IMR-90 (cell line): ENCODE measurements around the gene SNED1. TPM values are rescaled to one million over a fixed set of nuclear protein-coding genes. Genes with fewer than 3 reads are reported as not detected.

Experiments used
- ATAC-seq: fragments of 200-7000 bp; cut with Tn5 transposase; 2 replicates; pipeline ENCODE4 v1.9.1; 2020; ENCODE audit warnings: low read depth, mild to moderate bottlenecking, moderate library complexity
- BruUV-seq: library from RNA; stranded (reverse); fragments of 400-500 nt; replicated peaks from 2 replicates; lab custom pipeline; 2021; lab: Mats Ljungman, UMichigan
- CTCF ChIA-PET: fragments of 300-600 bp; formaldehyde crosslinking; extraction: SDS; loops from one replicate; lab custom pipeline; 2021; ENCODE audit warnings: antibody characterized with exemption; lab: Yijun Ruan, JAX
- POLR2A ChIA-PET: fragments of 300-600 bp; sonication (Branson Sonifier 250); formaldehyde crosslinking; loops from one replicate; lab custom pipeline; 2022; ENCODE audit warnings: antibody characterized with exemption; ENCODE audit not compliant: unreplicated experiment; lab: Charles Lee
- DNase-seq: peaks from one replicate; pipeline ENCODE4 v3.0.0; 2013
- H2AFZ ChIP-seq: replicated peaks from 2 replicates; pipeline ENCODE3; 2013; ENCODE audit warnings: low read length, mild to moderate bottlenecking; ENCODE audit not compliant: poor library complexity
- H2AK5ac ChIP-seq: 2 replicates; pipeline ENCODE4 v1.6.1; 2013; ENCODE audit warnings: low read depth, low read length, inconsistent platforms
- H2AK9ac ChIP-seq: replicated peaks from 2 replicates; pipeline ENCODE3; 2013; ENCODE audit warnings: mild to moderate bottlenecking, low read depth, low read length, moderate library complexity; ENCODE audit not compliant: poor library complexity
- H2BK120ac ChIP-seq: 2 replicates; pipeline ENCODE4 v1.6.1; 2013; ENCODE audit warnings: low read depth, low read length, inconsistent platforms
- H2BK15ac ChIP-seq: 3 replicates; pipeline ENCODE4 v1.6.1; 2013; ENCODE audit warnings: low read depth, low read length, inconsistent platforms
- H2BK20ac ChIP-seq: 2 replicates; pipeline ENCODE4 v1.6.1; 2013; ENCODE audit warnings: low read depth, mild to moderate bottlenecking, inconsistent platforms, low read length, moderate library complexity
- H2BK5ac ChIP-seq: 2 replicates; pipeline ENCODE4 v1.6.1; 2013; ENCODE audit warnings: mild to moderate bottlenecking, low read depth, low read length, inconsistent platforms; ENCODE audit not compliant: poor library complexity, severe bottlenecking
- H3K14ac ChIP-seq: replicated peaks from 2 replicates; pipeline ENCODE4 v1.6.1; 2013; ENCODE audit warnings: low read depth, low read length, inconsistent platforms
- H3K18ac ChIP-seq: 2 replicates; pipeline ENCODE4 v1.6.1; 2013; ENCODE audit warnings: low read depth, low read length, control low read depth
- H3K23ac ChIP-seq: 2 replicates; pipeline ENCODE4 v1.6.1; 2013; ENCODE audit warnings: low read depth, low read length, inconsistent platforms
- H3K27ac ChIP-seq: 2 replicates; pipeline ENCODE4 v1.5.1; 2013; ENCODE audit warnings: mild to moderate bottlenecking, control low read depth, low read length; ENCODE audit not compliant: insufficient read depth
- H3K27me3 ChIP-seq: 2 replicates; pipeline ENCODE4 v1.6.1; 2013; ENCODE audit warnings: low read length; ENCODE audit not compliant: control insufficient read depth, insufficient read depth
- H3K36me3 ChIP-seq: 2 replicates; pipeline ENCODE4 v1.6.1; 2013; ENCODE audit warnings: low read length, mixed read lengths; ENCODE audit not compliant: control insufficient read depth, insufficient read depth
- H3K4ac ChIP-seq: 2 replicates; pipeline ENCODE4 v1.6.1; 2013; ENCODE audit warnings: low read depth, low read length, inconsistent platforms
- H3K4me1 ChIP-seq: 2 replicates; pipeline ENCODE4 v1.6.1; 2013; ENCODE audit warnings: low read length, mixed read lengths; ENCODE audit not compliant: control insufficient read depth, insufficient read depth
- H3K4me2 ChIP-seq: 2 replicates; pipeline ENCODE4 v1.6.1; 2013; ENCODE audit warnings: low read depth, mild to moderate bottlenecking, control low read depth, low read length, moderate library complexity
- H3K4me3 ChIP-seq: 2 replicates; pipeline ENCODE4 v1.5.1; 2013; ENCODE audit warnings: low read depth, mild to moderate bottlenecking, control low read depth, low read length, moderate library complexity; ENCODE audit not compliant: insufficient read depth
- H3K56ac ChIP-seq: 2 replicates; pipeline ENCODE4 v1.6.1; 2013; ENCODE audit warnings: low read length, inconsistent platforms; ENCODE audit not compliant: insufficient read depth; ENCODE audit errors: extremely low read depth
- H3K79me1 ChIP-seq, 2 experiments: 2 replicates each; pipeline ENCODE4 v1.6.1; 2013; ENCODE audit warnings: low read length in 2 of 2, inconsistent platforms in 1 of 2, low read depth in 1 of 2
- H3K9ac ChIP-seq: 2 replicates; pipeline ENCODE4 v1.6.1; 2013; ENCODE audit warnings: low read depth, low read length, control low read depth
- H3K9me1 ChIP-seq: 2 replicates; pipeline ENCODE4 v1.6.1; 2013; ENCODE audit warnings: low read length, inconsistent platforms; ENCODE audit not compliant: insufficient read depth
- H3K9me3 ChIP-seq: 2 replicates; pipeline ENCODE4 v1.6.1; 2013; ENCODE audit warnings: low read length; ENCODE audit not compliant: control insufficient read depth, insufficient read depth
- H4K20me1 ChIP-seq: 2 replicates; pipeline ENCODE4 v1.6.1; 2013; ENCODE audit warnings: low read length, inconsistent platforms; ENCODE audit not compliant: insufficient read depth
- H4K5ac ChIP-seq: 2 replicates; pipeline ENCODE4 v1.6.1; 2013; ENCODE audit warnings: mild to moderate bottlenecking, low read depth, low read length, control low read depth
- H4K8ac ChIP-seq, 2 experiments: 2 replicates each; pipeline ENCODE4 v1.6.1; 2013; ENCODE audit warnings: low read depth in 2 of 2, low read length in 2 of 2, control low read depth in 1 of 2, inconsistent platforms in 1 of 2
- H4K91ac ChIP-seq: 2 replicates; pipeline ENCODE4 v1.6.1; 2013; ENCODE audit warnings: low read depth, low read length, inconsistent platforms; ENCODE audit not compliant: insufficient read depth
- BHLHE40 ChIP-seq: fragments of 150-350 bp; IDR thresholded peaks from 2 replicates; pipeline ENCODE4 v1.6.1; 2016; ENCODE audit warnings: mild to moderate bottlenecking, low read depth, low read length
- CHD1 ChIP-seq: IDR thresholded peaks from 2 replicates; pipeline ENCODE4 v1.6.1; 2012; ENCODE audit warnings: low read depth, low read length, improper control_type of control experiment
- CTCF ChIP-seq: conservative IDR thresholded peaks from 2 replicates; pipeline ENCODE4 v1.5.1; 2012; ENCODE audit warnings: mild to moderate bottlenecking, low read depth, low read length, improper control_type of control experiment
- ELK1 ChIP-seq: fragments of 150-350 bp; IDR thresholded peaks from 2 replicates; pipeline ENCODE4 v1.6.1; 2016; ENCODE audit warnings: low read depth, mild to moderate bottlenecking, low read length, moderate library complexity, borderline replicate concordance
- FOS ChIP-seq: fragments of 150-350 bp; IDR thresholded peaks from 2 replicates; pipeline ENCODE4 v1.6.1; 2016; ENCODE audit warnings: low read depth, low read length
- MAZ ChIP-seq: IDR thresholded peaks from 2 replicates; pipeline ENCODE4 v1.6.1; 2012; ENCODE audit warnings: low read depth, mild to moderate bottlenecking, low read length, improper control_type of control experiment, moderate library complexity, borderline replicate concordance
- MXI1 ChIP-seq: IDR thresholded peaks from 2 replicates; pipeline ENCODE4 v1.6.1; 2012; ENCODE audit warnings: low read depth, mild to moderate bottlenecking, low read length, moderate library complexity, borderline replicate concordance
- NFE2L2 ChIP-seq: fragments of 150-350 bp; IDR thresholded peaks from 2 replicates; pipeline ENCODE4 v1.6.1; 2016; ENCODE audit warnings: low read depth, mild to moderate bottlenecking, low read length
- POLR2A ChIP-seq: IDR thresholded peaks from 2 replicates; pipeline ENCODE4 v1.6.1; 2012; ENCODE audit warnings: mild to moderate bottlenecking, low read depth, low read length
- RAD21 ChIP-seq: IDR thresholded peaks from 2 replicates; pipeline ENCODE4 v1.6.1; 2012; ENCODE audit warnings: low read length, improper control_type of control experiment
- RCOR1 ChIP-seq: IDR thresholded peaks from 2 replicates; pipeline ENCODE4 v1.6.1; 2012; ENCODE audit warnings: mild to moderate bottlenecking, low read length, improper control_type of control experiment; ENCODE audit not compliant: insufficient replicate concordance
- RFX5 ChIP-seq: IDR thresholded peaks from 2 replicates; pipeline ENCODE4 v1.8.0; 2012; ENCODE audit warnings: low read depth, mild to moderate bottlenecking, low read length, moderate library complexity
- SMC3 ChIP-seq: fragments of 150-350 bp; IDR thresholded peaks from 2 replicates; pipeline ENCODE4 v1.6.1; 2016; ENCODE audit warnings: low read depth, mild to moderate bottlenecking, antibody characterized with exemption, low read length, moderate library complexity
- WGBS, 2 experiments: methylation state at CpG; one replicate each; pipeline versions ENCODE4 v1.1.5 to v1.1.7; 2013; ENCODE audit warnings: missing lambda C conversion rate in 2 of 2; ENCODE audit not compliant: insufficient read length in 1 of 2; ENCODE audit errors: extremely low coverage in 2 of 2; 5-methylcytosine and 5-hydroxymethylcytosine counted together
- dilution Hi-C: fragments of 300-500 bp; cut with HindIII; formaldehyde crosslinking; loops from one replicate; pipeline ENCODE4 v1.14.3; 2018; ENCODE audit warnings: low sequenced_read_pairs; ENCODE audit not compliant: unreplicated experiment
- in situ Hi-C: fragments of 300-500 bp; cut with MboI; formaldehyde crosslinking; loops from 3 replicates; pipeline ENCODE4 v1.14.3; 2019; ENCODE audit warnings: low sequenced_read_pairs, inconsistent platforms, mixed read lengths
- intact Hi-C: fragments of 100-400 bp; cut with micrococcal nuclease; formaldehyde crosslinking; loops from 2 replicates; pipeline ENCODE4 v1.10.0; 2022
- polyA plus RNA-seq, 3 experiments: library from polyadenylated mRNA; depleted of rRNA; stranded (reverse); fragments of >200 nt; gene quantifications; 2 replicates each; pipeline ENCODE4 v1.2.3, GENCODE V29; 2012; ENCODE audit warnings: low replicate concordance in 1 of 3
- total RNA-seq: library from RNA; depleted of rRNA; stranded (reverse); fragments of >200 nt; gene quantifications from 2 replicates; pipeline ENCODE4 v1.2.3, GENCODE V29; 2012
- TF ChIP-seq, protein P1 (sequence below): fragments of 150-350 bp; IDR thresholded peaks from 2 replicates; pipeline ENCODE4 v1.6.1; 2017; ENCODE audit warnings: mild to moderate bottlenecking, antibody characterized with exemption, low read length, low read depth

SNED1 gene
- total and polyA plus RNA-seq, 2 of the 4 experiments (the other 2 are of a cell fraction): 1.1 to 3.4 TPM

DNA sequence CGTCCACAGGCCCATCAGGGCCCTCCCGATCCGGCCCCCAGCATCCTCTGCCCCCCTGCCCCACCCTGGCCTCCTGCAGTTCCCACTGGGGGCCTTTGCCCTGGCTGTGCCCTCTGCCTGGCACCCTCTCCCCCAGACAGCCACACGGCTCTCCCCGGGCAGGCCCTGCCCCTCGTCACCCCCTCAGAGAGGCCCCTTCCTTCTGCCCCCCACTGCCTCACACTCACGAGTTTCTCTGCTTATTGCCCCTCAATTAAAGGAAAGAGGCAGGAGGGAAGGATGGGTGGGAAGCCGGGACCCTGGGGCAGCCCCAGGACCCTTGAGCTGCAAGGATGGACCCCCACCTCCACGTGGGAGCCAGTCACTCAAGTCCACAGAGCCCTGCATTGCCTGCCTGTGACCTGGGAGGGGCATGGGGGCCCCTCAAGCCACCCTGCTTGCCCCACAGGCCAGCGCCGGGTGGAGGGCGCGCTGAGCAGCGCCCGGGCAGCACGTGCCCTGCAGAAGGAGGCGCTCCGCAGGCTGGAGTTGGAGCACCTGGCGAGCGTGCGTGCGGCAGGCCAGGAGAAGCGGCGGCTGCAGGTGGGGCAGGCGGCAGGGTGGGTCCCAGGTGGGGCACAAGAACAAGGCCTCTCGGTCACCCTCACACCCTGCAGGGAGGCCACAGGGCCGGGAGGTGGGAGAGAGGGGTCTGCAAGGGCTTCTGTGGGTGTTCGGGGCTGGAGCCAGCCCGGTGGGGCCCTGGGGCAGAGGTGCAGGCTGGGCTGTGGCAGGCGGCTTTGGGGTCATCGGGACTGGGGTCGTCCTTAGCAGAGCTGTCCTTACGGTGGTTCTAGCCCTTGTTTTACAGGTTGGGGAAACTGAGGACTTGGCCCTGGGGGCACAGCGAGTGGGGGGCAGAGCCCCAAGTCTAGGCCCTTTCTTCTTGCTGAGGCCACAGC is 30.5 kb upstream of the SNED1 start:
- ChIA-PET CTCF (no interaction called here), POLR2A (no interaction called here)
- Histone ChIP-seq H3K18ac (no peak overlapping the region; the same call in 1 of the 2 replicates), H2AFZ (no peak overlapping the region), H3K4ac (no peak overlapping the region), H4K8ac (no peak overlapping the region), H2AK9ac (no peak overlapping the region), H4K20me1 (no peaks in the 10 kb centered on the region), H3K9me3 (peaks cover 5% of the 10 kb centered on the region; the same call in 1 of the 2 replicates), H3K56ac (no peak overlapping the region), H3K9ac (no peak overlapping the region), H3K23ac (no peak overlapping the region), H3K4me1 (peaks cover 2% of the 10 kb centered on the region; the same call in 1 of the 2 replicates), H2BK5ac (no peak overlapping the region), H4K91ac (no peak overlapping the region), H2AK5ac (no peak overlapping the region), H3K14ac (no peak overlapping the region), H3K4me3 (no peak overlapping the region), H2BK15ac (no peak overlapping the region), H3K27ac (no peak overlapping the region), H3K27me3 (peaks cover 12% of the 10 kb centered on the region), H3K79me1 (no peaks in the 10 kb centered on the region), H2BK120ac (no peak overlapping the region), H3K9me1 (no peaks in the 10 kb centered on the region), H2BK20ac (no peak overlapping the region), H4K5ac (no peak overlapping the region), H3K36me3 (no peaks in the 10 kb centered on the region), H3K4me2 (no peak overlapping the region)
- in situ Hi-C loops (no loop called here), dilution Hi-C loops (no loop called here), intact Hi-C loops (no loop called here)
- ATAC-seq (no peak), DNase-seq (no peak)
- 84% methylated on average over 6 of the region's 34 CpGs; no CpG with 5 or more reads in 1 of the 2 experiments for WGBS, 2 experiments
- no TSS peak for BruUV-seq
- TF ChIP-seq CHD1 (no peak), MXI1 (no peak), RCOR1 (no peak), ELK1 (no peak), RAD21 (no peak), MAZ (no peak), POLR2A (no peak), NFE2L2 (no peak), FOS (no peak), CTCF (no peak), SMC3 (no peak), BHLHE40 (no peak), RFX5 (no peak)
- TF ChIP-seq, protein P1, sequence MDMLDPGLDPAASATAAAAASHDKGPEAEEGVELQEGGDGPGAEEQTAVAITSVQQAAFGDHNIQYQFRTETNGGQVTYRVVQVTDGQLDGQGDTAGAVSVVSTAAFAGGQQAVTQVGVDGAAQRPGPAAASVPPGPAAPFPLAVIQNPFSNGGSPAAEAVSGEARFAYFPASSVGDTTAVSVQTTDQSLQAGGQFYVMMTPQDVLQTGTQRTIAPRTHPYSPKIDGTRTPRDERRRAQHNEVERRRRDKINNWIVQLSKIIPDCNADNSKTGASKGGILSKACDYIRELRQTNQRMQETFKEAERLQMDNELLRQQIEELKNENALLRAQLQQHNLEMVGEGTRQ: no peak
